Vagina (tissue), 2 donors: ENCODE data around the gene OVOL2. TPM values are rescaled to one million over a fixed set of nuclear protein-coding genes. Genes with fewer than 3 reads are reported as not detected.
"Not testable (repeated sequence)": the region's sequence is repeated elsewhere in the genome, so short reads cannot be mapped to it uniquely, and the experiment has no call there.

Experiments
- DNase-seq, 2 donors: peaks; one replicate each; pipeline ENCODE4 v3.0.0-alpha.2; 2017; ENCODE audit errors: extremely low spot score in 2 of 2
- H3K27ac ChIP-seq: fragments of 200-600 bp; sonication (generic); one replicate; pipeline ENCODE4 v1.5.1; 2019
- H3K27me3 ChIP-seq: fragments of 200-600 bp; sonication (generic); one replicate; pipeline ENCODE4 v1.5.1; 2019
- H3K36me3 ChIP-seq, 2 donors: fragments of 200-600 bp; sonication (generic); one replicate each; pipeline ENCODE4 v1.5.1; 2017 to 2019
- H3K4me1 ChIP-seq: fragments of 200-600 bp; sonication (generic); one replicate; pipeline ENCODE4 v1.5.1; 2019
- H3K4me3 ChIP-seq, 2 donors: fragments of 200-600 bp; sonication (generic); 1 replicate in 1 of 2; 2 replicates in 1 of 2; pipeline ENCODE4 v1.5.1; 2016 to 2019
- H3K9me3 ChIP-seq: fragments of 200-600 bp; sonication (generic); one replicate; pipeline ENCODE4 v1.5.1; 2019
- CTCF ChIP-seq, 3 experiments: fragments of 450-650 bp in 2 of 3; fragments of 200-600 bp in 1 of 3; sonication (generic) in 1 of 3; IDR thresholded peaks; one replicate each; pipeline ENCODE4 v1.5.1; 2017 to 2019; ENCODE audit warnings: antibody characterized with exemption in 3 of 3, mild to moderate bottlenecking in 2 of 3, moderate library complexity in 2 of 3
- POLR2A ChIP-seq, 2 donors: fragments of 450-650 bp; IDR thresholded peaks; one replicate each; pipeline ENCODE4 v1.6.1; 2017; ENCODE audit warnings: antibody characterized with exemption in 2 of 2, mild to moderate bottlenecking in 2 of 2, moderate library complexity in 2 of 2
- POLR2AphosphoS5 ChIP-seq, 2 donors: sonication (generic); formaldehyde crosslinking; IDR thresholded peaks; one replicate each; pipeline ENCODE4 v1.9.0; 2017; ENCODE audit warnings: antibody characterized with exemption in 2 of 2, mild to moderate bottlenecking in 2 of 2, low read depth in 1 of 2; ENCODE audit not compliant: insufficient read depth in 1 of 2
- intact Hi-C: fragments of 100-400 bp; cut with DNase I; formaldehyde crosslinking; loops from one replicate; pipeline ENCODE4 v1.15.1; 2023
- total RNA-seq: library from RNA; depleted of rRNA; stranded (reverse); fragments of >200 nt; gene quantifications from one replicate; pipeline ENCODE4 v1.2.3, GENCODE V29; 2016

The OVOL2 gene
- total RNA-seq, 1 donor from 2014 or later = 9.3 TPM

- no peaks in the 10 kb centered on the region for H3K4me1 ChIP-seq
- intact Hi-C loops = no loop called here
- TF ChIP-seq CTCF (IDR thresholded peaks at IDR 0.05) = no peak
- no peak for TF ChIP-seq POLR2A (IDR thresholded peaks at IDR 0.05)
- no peak for TF ChIP-seq POLR2AphosphoS5 (IDR thresholded peaks at IDR 0.05; ENCODE audit: insufficient read depth in 1 of 2, low read depth in 1 of 2)
- H3K4me3 ChIP-seq = no peak overlapping the region
- no peak for DNase-seq
- no peaks in the 10 kb centered on the region for H3K27me3 ChIP-seq
- H3K27ac ChIP-seq = no peak overlapping the region
- no peaks in the 10 kb centered on the region for H3K36me3 ChIP-seq
- H3K9me3 ChIP-seq = no peaks in the 10 kb centered on the region
Measured at GRCh38 chr20:18034039-18034438, 23.7 kb downstream of the OVOL2 start.

GRCh38 chr20:18032977-18033892 lies 24.5 kb downstream of the OVOL2 start:
- Histone ChIP-seq H3K4me3 (no peak overlapping the region), H3K27ac (no peak overlapping the region), H3K9me3 (no peaks in the 10 kb centered on the region), H3K27me3 (no peaks in the 10 kb centered on the region), H3K4me1 (no peaks in the 10 kb centered on the region), H3K36me3 (no peaks in the 10 kb centered on the region)
- no peak for TF ChIP-seq POLR2A (IDR thresholded peaks at IDR 0.05)
- TF ChIP-seq POLR2AphosphoS5 (IDR thresholded peaks at IDR 0.05; ENCODE audit: insufficient read depth in 1 of 2, low read depth in 1 of 2) = no peak
- TF ChIP-seq CTCF (IDR thresholded peaks at IDR 0.05) = no peak
- intact Hi-C loops = no loop called here
- DNase-seq = no peak

- no peaks in the 10 kb centered on the region for H3K9me3 ChIP-seq
- H3K4me1 ChIP-seq = no peaks in the 10 kb centered on the region
- H3K36me3 ChIP-seq = no peaks in the 10 kb centered on the region
- no peak for TF ChIP-seq POLR2A (IDR thresholded peaks at IDR 0.05)
- no peak for TF ChIP-seq POLR2AphosphoS5 (IDR thresholded peaks at IDR 0.05; ENCODE audit: insufficient read depth in 1 of 2, low read depth in 1 of 2)
- no peak for TF ChIP-seq CTCF (IDR thresholded peaks at IDR 0.05)
- H3K27ac ChIP-seq = no peak overlapping the region
- DNase-seq = no peak
- no peaks in the 10 kb centered on the region for H3K27me3 ChIP-seq
- no peak overlapping the region for H3K4me3 ChIP-seq
- intact Hi-C loops = no loop called here
Measured at GRCh38 chr20:18031888-18032509, 25.7 kb downstream of the OVOL2 start.

DNA sequence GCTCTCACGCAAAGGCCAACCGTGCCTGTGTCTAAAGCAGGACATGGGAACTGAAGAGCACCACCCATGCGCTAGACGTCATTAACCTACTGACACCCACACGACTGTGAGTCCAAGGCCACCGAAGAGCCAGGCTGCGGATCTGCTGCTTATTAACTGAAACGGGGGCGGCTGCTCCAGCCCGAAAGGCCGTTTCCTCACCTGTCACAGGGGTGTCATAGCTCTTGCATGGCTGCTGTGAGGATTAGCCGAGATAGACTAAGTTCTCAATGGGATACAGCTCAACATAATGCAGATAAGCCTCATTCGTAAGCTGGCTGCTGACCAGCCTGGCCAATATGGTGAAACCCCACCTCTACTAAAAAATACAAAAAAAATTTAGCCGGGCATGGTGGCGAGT lies 26.7 kb downstream of the OVOL2 start:
- no peak overlapping the region for H3K4me3 ChIP-seq
- no peaks in the 10 kb centered on the region for H3K9me3 ChIP-seq
- DNase-seq = no peak
- no peaks in the 10 kb centered on the region for H3K36me3 ChIP-seq
- TF ChIP-seq POLR2A (IDR thresholded peaks at IDR 0.05) (no peak), POLR2AphosphoS5 (IDR thresholded peaks at IDR 0.05; ENCODE audit: insufficient read depth in 1 of 2, low read depth in 1 of 2) (no peak), CTCF (IDR thresholded peaks at IDR 0.05) (no peak)
- no peak overlapping the region for H3K27ac ChIP-seq
- intact Hi-C loops = no loop called here
- no peaks in the 10 kb centered on the region for H3K27me3 ChIP-seq
- H3K4me1 ChIP-seq = no peaks in the 10 kb centered on the region

DNA sequence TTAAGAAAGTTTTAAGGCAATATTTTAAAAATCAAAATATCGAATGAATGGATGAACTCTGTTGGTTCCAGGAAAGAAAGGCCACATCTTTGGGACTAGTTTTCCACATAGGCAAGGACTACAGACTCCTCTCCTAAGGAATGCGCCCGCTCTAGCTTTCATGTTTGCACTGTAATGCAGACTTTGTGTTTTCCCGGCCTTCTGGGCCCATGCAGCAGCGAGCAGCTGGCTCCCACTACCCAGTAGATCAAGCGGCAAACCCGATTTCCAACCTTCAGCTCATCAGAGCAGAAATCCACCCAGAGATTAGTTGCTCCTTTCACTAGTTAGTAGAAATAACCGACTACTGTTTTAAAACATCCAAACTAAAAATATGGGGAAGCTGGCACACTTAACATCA lies 27.7 kb downstream of the OVOL2 start:
- Histone ChIP-seq H3K4me1 (no peaks in the 10 kb centered on the region), H3K9me3 (no peaks in the 10 kb centered on the region), H3K36me3 (no peaks in the 10 kb centered on the region), H3K27me3 (no peaks in the 10 kb centered on the region), H3K27ac (no peak overlapping the region), H3K4me3 (no peak overlapping the region)
- no peak for DNase-seq
- intact Hi-C loops = no loop called here
- no peak for TF ChIP-seq POLR2AphosphoS5 (IDR thresholded peaks at IDR 0.05; ENCODE audit: insufficient read depth in 1 of 2, low read depth in 1 of 2)
- TF ChIP-seq POLR2A (IDR thresholded peaks at IDR 0.05) = no peak

DNA sequence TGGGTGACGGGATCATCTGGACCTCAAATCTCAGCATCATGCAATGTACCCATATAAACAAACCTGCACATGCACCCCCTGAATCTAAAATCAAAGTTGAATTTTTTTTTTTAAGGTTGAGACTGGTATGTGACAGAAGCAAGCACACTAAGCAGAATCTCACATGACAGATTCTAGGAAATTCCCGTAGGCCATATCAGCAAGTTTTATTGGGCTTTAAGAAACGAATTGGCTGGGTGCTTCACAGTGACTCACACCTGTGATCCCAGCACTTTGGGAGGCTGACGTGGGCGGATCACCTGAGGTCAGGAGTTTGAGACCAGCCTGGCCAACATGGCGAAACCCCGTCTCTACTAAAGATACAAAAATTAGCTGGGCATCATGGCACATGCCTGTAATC lies 30.7 kb downstream of the OVOL2 start:
- H3K4me1 ChIP-seq, H3K9me3 ChIP-seq, DNase-seq, H3K27ac ChIP-seq, H3K4me3 ChIP-seq, intact Hi-C loops, H3K36me3 ChIP-seq, H3K27me3 ChIP-seq: not testable (repeated sequence)
